ENCODE data around the gene COL21A1.

The COL21A1 gene

GRCh38 chr6:56024931-56025330, 222.4 kb downstream of the COL21A1 start:
- Histone ChIP-seq H3K4me1 (ENCODE audit: control insufficient read depth, low read length) (no peaks in the 10 kb centered on the region), H3K79me2 (ENCODE audit: control insufficient read depth, low read length) (no peaks in the 10 kb centered on the region), H3F3A (ENCODE audit: control insufficient read depth, insufficient read depth) (no peaks in the 10 kb centered on the region), H3K9me3 (ENCODE audit: control insufficient read depth, insufficient read depth, low read length) (no peaks in the 10 kb centered on the region), H3K27ac (ENCODE audit: low read depth, low read length) (no peak overlapping the region), H3K4me3 (ENCODE audit: low read length) (no peak overlapping the region), H4K20me1 (ENCODE audit: control insufficient read depth, insufficient read depth, low read depth, low read length) (no peaks in the 10 kb centered on the region), H3K9me2 (replicated peaks; ENCODE audit: control insufficient read depth, low read length) (no peaks in the 10 kb centered on the region; the same call in 1 of the 2 replicates), H3K27me3 (ENCODE audit: control insufficient read depth, low read length) (no peaks in the 10 kb centered on the region), H3K36me3 (ENCODE audit: control insufficient read depth, low read length) (no peaks in the 10 kb centered on the region), H3K4me2 (ENCODE audit: low read length) (no peak overlapping the region)
- TF ChIP-seq EZH2phosphoT487 (IDR thresholded peaks at IDR 0.05; ENCODE audit: borderline replicate concordance, low read length) = no peak
- no peak for TF ChIP-seq CTCF (IDR thresholded peaks at IDR 0.05; ENCODE audit: low read depth, low read length, poor library complexity, severe bottlenecking)

DNA sequence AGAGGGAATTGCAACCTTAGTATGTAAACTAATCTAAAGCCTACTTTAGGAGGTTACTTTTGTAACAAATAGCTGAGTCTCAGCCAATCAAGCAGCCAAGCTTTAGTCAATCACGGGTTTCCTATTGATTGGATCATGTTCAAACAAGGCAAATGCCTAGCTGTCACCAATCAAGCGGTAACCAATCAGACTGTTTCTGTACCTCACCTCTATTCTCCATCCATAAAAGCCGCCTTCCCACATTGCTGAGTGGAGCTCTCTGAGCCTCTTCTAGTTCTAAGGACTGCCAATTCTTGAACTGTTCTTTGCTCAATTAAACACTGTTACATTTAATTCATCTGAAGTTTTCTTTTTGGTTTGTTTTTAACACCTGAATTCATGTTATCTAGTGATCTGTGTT, 223.6 kb downstream of the COL21A1 start:
- H3K27ac ChIP-seq (ENCODE audit: low read depth, low read length) = no peak overlapping the region
- no peaks in the 10 kb centered on the region for H3K27me3 ChIP-seq (ENCODE audit: control insufficient read depth, low read length)
- H3K9me2 ChIP-seq (replicated peaks; ENCODE audit: control insufficient read depth, low read length) = no peaks in the 10 kb centered on the region; the same call in 1 of the 2 replicates
- H3K4me1 ChIP-seq (ENCODE audit: control insufficient read depth, low read length) = no peaks in the 10 kb centered on the region
- no peaks in the 10 kb centered on the region for H3K79me2 ChIP-seq (ENCODE audit: control insufficient read depth, low read length)
- no peaks in the 10 kb centered on the region for H3K9me3 ChIP-seq (ENCODE audit: control insufficient read depth, insufficient read depth, low read length)
- no peak overlapping the region for H3K4me2 ChIP-seq (ENCODE audit: low read length)
- no peaks in the 10 kb centered on the region for H4K20me1 ChIP-seq (ENCODE audit: control insufficient read depth, insufficient read depth, low read depth, low read length)
- no peaks in the 10 kb centered on the region for H3K36me3 ChIP-seq (ENCODE audit: control insufficient read depth, low read length)
- TF ChIP-seq EZH2phosphoT487 (IDR thresholded peaks at IDR 0.05; ENCODE audit: borderline replicate concordance, low read length) = no peak
- no peak for TF ChIP-seq CTCF (IDR thresholded peaks at IDR 0.05; ENCODE audit: low read depth, low read length, poor library complexity, severe bottlenecking)
- H3K4me3 ChIP-seq (ENCODE audit: low read length) = no peak overlapping the region
- no peaks in the 10 kb centered on the region for H3F3A ChIP-seq (ENCODE audit: control insufficient read depth, insufficient read depth)

DNA sequence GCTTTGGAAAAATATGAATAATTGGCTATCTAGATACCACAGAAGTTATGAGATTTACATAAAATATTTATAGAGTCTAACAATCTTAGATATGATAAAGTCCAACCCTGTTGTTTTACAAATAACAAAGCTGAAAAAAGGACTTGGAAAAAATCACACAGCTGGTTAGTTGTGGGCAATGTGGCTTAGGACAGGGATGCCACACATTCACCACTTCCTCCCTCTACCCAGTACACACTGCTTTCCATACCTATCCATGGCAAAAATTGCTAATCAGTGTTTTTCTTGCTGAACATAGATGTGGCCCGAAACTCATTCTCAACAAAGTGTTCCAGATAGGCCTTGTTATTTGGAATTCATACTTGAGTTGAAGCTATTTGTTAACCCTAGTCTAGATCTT, 224.7 kb downstream of the COL21A1 start:
- Histone ChIP-seq H3K27ac (ENCODE audit: low read depth, low read length) (no peak overlapping the region), H3K4me3 (ENCODE audit: low read length) (no peak overlapping the region), H3K79me2 (ENCODE audit: control insufficient read depth, low read length) (no peaks in the 10 kb centered on the region), H3K27me3 (ENCODE audit: control insufficient read depth, low read length) (no peaks in the 10 kb centered on the region), H4K20me1 (ENCODE audit: control insufficient read depth, insufficient read depth, low read depth, low read length) (no peaks in the 10 kb centered on the region), H3K4me1 (ENCODE audit: control insufficient read depth, low read length) (no peaks in the 10 kb centered on the region), H3K4me2 (ENCODE audit: low read length) (no peak overlapping the region), H3F3A (ENCODE audit: control insufficient read depth, insufficient read depth) (no peaks in the 10 kb centered on the region), H3K36me3 (ENCODE audit: control insufficient read depth, low read length) (no peaks in the 10 kb centered on the region), H3K9me3 (ENCODE audit: control insufficient read depth, insufficient read depth, low read length) (no peaks in the 10 kb centered on the region), H3K9me2 (replicated peaks; ENCODE audit: control insufficient read depth, low read length) (no peaks in the 10 kb centered on the region)
- TF ChIP-seq EZH2phosphoT487 (IDR thresholded peaks at IDR 0.05; ENCODE audit: borderline replicate concordance, low read length) = no peak
- TF ChIP-seq CTCF (IDR thresholded peaks at IDR 0.05; ENCODE audit: low read depth, low read length, poor library complexity, severe bottlenecking) = no peak

GRCh38 chr6:56021943-56022342, 225.4 kb downstream of the COL21A1 start:
- Histone ChIP-seq H3K79me2 (ENCODE audit: control insufficient read depth, low read length) (no peaks in the 10 kb centered on the region), H3K9me3 (ENCODE audit: control insufficient read depth, insufficient read depth, low read length) (no peaks in the 10 kb centered on the region), H3K4me2 (ENCODE audit: low read length) (no peak overlapping the region), H3K9me2 (replicated peaks; ENCODE audit: control insufficient read depth, low read length) (no peaks in the 10 kb centered on the region), H3K27me3 (ENCODE audit: control insufficient read depth, low read length) (no peaks in the 10 kb centered on the region), H4K20me1 (ENCODE audit: control insufficient read depth, insufficient read depth, low read depth, low read length) (no peaks in the 10 kb centered on the region), H3F3A (ENCODE audit: control insufficient read depth, insufficient read depth) (no peaks in the 10 kb centered on the region), H3K27ac (ENCODE audit: low read depth, low read length) (no peak overlapping the region), H3K4me3 (ENCODE audit: low read length) (no peak overlapping the region), H3K4me1 (ENCODE audit: control insufficient read depth, low read length) (no peaks in the 10 kb centered on the region), H3K36me3 (ENCODE audit: control insufficient read depth, low read length) (no peaks in the 10 kb centered on the region)
- TF ChIP-seq EZH2phosphoT487 (IDR thresholded peaks at IDR 0.05; ENCODE audit: borderline replicate concordance, low read length) (no peak), CTCF (IDR thresholded peaks at IDR 0.05; ENCODE audit: low read depth, low read length, poor library complexity, severe bottlenecking) (no peak)
